Inflammatory macrophage treated with lipopolysaccharide for 4 hours (primary cell): ENCODE results near the gene BICRA.
"Not testable (repeated sequence)": the region's sequence is repeated elsewhere in the genome, so short reads cannot be mapped to it uniquely, and the experiment has no call there.

Experiments used
- DNase-seq: peaks from one replicate; pipeline ENCODE4 v3.0.0-alpha.2; 2020

BICRA gene

DNA sequence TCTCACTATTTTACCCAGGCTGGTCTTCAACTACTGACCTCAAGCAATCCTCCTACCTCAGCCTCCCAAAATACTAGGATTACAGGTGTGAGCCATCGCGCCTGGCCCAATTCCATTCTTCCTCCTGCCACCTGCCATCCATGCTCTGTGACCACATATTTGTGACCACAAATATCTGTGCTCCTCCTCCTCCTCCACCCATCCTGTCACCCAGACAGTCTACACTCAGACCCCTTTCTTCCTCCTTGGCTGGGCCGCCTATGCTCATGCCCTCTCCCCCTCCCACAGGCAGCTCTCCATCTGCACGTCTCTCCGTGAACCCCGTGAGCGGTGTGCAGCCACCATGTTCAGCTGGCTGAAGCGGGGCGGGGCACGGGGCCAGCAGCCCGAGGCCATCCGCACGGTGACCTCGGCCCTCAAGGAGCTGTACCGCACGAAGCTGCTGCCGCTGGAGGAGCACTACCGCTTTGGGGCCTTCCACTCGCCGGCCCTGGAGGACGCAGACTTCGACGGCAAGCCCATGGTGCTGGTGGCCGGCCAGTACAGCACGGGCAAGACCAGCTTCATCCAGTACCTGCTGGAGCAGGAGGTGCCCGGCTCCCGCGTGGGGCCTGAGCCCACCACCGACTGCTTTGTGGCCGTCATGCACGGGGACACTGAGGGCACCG is 107.5 kb downstream of the BICRA start:
- DNase-seq, result no peak

DNA sequence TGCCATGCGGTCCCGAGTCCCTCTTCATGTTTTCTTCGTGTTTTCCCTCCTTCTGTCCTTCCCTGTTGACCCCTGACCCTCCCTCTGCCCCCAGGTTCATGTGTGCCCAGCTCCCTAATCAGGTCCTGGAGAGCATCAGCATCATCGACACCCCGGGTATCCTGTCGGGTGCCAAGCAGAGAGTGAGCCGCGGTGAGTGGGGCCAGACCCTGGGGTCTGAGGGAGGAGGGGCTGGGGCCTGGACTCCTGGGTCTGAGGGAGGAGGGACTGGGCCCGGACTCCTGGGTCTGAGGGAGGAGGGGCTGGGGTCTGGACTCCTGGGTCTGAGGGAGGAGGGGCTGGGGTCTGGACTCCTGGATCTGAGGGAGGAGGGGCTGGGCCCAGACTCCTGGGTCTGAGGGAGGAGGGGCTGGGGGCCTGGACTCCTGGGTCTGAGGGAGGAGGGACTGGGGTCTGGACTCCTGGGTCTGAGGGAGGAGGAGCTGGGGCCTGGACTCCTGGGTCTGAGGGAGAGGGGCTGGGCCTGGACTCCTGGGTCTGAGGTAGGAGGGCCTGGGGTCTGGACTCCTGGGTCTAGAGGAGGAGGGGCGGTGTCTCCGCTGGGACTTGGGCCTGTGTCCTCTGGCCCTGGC is 109.6 kb downstream of the BICRA start:
- not testable (repeated sequence) for DNase-seq

DNA sequence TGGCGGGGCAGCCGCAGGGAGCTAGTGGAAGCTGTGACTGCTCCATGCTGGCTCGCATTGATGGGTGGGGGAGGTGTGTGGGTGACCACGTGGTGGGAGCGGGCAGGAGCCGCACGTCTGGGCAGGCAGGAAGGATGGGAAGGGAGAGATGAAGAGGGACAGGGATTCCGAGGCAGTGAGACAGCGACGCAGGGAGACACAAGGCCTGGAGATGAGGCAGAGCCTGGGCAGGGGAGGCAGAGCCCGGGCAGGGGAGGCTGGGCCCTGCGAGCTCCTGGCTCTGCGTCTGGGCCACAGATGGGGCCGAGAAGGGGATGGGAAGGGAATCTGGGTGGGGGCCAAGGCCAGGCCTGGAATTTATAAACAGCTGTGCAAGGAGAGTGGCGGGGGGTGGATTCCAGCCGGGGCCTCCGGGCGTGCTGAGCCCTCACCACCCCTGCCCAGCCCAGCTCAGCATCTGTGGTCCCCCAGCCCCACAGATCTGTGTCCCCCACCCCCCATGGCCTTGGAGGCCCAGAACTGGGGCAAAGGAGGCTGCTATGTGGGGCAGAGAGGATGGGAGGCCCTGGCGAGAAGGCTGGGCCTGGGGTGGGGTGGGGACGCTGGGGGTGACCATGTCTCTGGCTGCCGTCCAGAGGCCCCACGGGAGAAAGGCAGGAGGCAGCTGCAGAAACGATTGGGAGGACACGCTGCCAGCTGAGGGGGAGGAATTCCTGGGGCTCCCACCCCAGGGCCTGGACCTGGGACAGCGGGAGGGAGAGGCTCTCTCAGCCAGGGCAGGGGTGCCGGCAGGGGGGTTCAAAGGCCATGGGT is 110.3 kb downstream of the BICRA start:
- no peak for DNase-seq

DNA sequence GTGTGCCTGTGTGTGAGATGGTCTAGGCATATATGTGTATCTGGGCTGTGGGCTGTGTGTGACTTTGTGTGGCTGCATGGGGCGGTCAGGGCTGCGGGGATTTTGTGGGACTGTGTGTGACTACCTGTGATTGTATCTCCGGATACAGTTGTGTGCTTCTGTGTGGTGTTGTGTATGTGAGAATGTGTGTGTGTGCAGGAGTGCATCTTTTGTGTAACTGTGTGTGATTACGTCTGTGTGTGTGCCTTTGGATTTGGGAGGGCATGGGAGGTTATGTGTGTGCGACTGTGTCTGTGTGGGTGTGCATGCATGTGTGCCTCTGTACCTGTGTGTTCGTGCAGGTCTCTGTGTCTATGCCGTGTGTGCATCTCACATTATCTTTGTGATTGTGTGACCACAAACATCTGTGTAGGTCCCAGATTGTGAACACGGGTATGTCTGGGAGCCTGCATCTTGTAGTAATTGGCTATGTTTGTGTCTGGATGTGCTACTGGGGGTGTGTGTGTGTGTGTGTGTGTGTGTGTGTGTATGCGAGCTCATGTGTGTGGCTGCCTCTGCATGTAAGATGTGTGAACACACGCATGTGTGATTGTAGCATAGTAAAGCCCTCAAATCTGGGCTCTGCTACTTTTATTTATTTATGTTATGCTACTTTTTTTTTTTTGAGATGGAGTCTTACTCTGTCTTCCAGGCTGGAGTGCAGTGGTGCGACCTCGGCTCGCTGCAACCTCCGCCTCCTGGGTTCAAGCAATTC is 111.9 kb downstream of the BICRA start:
- no peak for DNase-seq

DNA sequence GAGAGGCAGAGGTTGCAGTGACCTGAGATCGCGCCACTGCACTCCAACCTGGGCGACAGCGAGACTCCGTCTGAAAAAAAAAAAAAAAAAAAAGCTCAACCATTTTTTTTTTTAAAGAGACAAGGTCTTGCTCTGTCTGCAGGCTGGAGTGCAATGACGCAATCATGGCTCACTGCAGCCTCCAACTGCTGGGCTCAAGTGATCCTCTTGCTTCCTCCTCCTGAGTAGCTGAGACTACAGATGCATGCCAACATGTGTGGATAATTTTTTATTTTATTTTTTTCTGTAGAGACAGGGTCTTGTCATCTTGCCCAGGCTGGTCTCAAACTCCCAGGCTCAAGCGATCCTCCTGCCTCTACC is 114.6 kb downstream of the BICRA start:
- DNase-seq, result peak; percentile 78

DNA sequence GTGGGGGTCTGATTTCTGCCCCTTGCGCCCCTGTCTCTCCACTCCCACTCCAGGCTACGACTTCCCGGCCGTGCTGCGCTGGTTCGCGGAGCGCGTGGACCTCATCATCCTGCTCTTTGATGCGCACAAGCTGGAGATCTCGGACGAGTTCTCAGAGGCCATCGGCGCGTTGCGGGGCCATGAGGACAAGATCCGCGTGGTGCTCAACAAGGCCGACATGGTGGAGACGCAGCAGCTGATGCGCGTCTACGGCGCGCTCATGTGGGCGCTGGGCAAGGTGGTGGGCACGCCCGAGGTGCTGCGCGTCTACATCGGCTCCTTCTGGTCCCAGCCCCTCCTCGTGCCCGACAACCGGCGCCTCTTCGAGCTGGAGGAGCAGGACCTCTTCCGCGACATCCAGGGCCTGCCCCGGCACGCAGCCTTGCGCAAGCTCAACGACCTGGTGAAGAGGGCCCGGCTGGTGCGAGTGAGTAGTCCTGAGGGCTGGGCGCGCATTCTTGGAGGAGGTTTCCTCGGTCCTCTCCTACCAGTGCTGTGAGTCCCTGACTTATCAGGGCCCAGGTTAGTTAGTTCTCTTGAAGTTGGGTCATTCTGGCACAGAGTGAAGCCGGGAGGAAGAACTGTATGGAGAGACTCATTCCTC is 116.9 kb downstream of the BICRA start:
- DNase-seq, result no peak

DNA sequence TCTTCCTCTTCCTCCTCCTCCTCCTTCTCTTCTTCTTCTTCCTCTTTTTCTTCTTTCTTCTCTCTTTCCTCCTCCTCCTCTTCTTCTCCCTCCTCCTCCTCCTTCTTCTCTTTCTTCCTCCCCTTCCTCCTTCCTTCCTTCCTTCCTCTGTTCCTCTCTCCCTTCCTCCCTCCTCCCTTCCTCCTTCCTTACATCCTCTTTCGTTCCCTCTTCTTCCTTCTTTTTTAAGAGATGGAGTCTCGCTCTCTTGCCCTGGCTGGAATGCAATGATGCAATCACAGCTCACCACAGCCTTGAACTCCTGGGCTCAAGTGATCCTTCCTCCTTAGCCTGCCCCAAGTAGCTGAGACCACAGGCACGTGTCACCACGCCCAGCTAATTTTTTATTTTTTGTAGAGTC is 117.5 kb downstream of the BICRA start:
- DNase-seq, result peak; percentile 28

DNA sequence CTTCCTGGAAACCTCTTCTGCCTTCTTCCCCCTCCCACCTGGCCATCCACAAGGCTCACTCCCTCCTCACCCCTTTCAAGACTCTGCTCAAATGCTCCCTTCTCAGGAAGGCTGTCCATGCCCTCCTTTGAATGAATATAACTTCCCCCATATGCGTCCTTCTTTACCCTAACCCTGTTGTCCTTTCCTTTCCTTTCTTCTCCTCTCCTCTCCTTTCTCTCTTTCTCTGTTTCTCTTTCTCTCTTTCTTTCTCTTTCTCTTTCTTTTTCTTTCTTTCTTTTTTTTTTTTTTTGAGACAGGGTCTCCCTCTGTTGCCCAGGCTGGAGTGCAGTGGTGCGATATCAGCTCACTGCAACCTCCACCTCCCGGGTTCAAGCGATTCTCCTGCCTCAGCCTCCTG is 119.4 kb downstream of the BICRA start:
- not testable (repeated sequence) for DNase-seq

DNA sequence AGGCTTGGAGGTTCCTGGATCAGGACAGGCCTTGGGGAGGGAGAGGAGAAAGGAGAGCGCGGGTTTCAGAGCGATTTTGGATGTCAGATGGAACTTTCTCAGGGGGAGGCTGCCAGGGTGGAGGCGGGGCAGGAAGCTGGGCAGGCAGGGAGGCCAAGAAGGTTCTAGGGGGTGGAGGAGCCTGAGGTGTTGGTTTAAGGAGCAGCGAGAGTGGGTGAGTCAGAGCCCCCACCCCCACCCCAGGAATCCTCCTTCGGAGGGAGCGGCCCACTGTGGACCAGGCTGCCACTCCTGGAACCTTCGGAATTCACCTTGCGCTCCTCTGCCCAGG is 120.5 kb downstream of the BICRA start:
- DNase-seq, result no peak

DNA sequence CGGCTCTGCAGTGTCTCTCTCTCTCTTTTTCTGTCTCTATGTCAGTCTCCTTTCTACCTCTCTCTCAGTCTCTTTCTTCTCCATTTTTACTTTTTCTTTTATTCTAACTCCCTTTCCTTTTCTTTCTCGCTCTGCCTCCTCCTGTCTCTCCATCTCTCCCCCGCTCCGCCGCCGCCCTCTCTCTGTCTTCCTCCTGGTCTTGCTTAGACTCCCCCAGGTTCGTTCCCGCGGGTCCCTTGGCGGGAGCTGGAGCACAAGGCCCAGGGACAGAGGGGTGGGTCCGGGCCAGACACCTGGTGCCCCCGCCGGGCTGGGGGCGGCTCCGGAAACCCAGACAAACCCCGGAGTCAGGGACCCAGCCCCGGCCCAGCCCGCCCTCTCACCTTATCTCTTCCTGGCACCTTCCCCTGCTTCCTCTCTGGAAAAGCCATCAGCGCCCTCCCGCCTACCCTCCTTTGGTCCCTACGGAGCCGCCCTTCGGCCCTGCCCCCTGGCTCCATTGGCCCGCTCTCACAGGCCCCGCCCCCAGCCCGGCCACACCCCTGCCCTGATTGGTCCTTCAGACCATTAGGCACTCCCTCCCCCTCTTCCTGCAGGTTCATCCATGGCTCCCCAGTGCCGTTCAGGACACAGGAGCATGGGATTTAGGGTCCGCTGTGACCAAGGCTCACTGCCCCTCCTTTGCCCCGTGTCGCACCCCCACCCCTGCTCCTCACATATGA is 121.0 kb downstream of the BICRA start:
- DNase-seq, result peak; percentile 16

DNA sequence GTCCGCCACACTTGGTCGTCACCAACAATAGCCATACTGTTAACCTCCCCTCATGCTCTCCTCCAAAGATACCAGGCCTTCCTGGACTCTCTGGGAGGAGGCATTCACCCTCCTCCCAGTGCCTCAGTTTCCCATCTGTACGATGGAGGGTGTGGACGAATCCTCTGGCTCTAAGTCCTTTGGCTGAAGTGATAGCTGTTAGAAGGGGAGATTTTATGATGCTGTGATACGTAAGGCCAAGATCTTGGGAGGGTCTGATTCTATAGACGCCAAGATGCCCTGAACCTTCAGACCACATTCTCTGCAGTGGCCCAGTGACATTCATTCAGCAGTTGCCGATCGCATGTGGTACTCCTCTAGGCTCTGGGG is 121.6 kb downstream of the BICRA start:
- DNase-seq, result no peak

DNA sequence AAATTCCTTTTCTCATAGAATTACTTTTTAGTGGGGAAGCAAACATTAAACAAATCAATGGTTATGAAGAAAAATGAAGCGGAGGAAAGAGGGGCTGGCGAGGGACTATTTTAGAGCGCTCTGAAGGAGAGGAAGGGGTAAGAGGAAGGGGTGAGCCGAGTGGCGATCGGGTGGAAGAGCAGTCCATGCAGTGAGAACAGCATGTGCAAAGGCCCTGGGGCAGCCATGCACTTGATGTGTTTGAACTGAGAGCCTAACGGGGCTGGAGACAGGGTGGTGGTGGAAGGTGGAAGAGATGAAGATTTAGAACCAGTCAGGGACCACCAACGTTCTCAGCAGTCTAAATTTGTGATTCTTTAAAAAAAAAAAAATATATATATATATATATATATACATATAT is 122.0 kb downstream of the BICRA start:
- DNase-seq, result no peak

DNA sequence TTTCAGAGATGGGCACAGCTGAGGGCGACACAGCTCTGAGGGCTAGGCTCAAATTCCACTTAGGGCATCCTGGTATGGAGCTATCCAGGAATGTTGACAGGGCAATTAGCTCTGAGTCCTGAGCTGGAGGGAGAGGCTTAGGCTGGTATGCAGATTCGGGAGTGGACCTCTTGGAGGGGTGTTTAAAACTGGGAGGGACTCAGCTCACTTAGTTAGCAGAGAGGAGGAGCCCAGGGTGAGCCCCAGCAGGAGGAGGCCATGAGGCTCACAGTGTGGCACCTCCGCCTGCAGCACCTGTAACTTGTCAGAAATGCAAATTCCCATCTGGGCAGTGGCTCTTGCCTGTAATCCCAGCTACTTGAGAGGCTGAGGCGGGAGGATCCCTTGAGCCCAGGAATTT is 126.2 kb downstream of the BICRA start:
- no peak for DNase-seq

DNA sequence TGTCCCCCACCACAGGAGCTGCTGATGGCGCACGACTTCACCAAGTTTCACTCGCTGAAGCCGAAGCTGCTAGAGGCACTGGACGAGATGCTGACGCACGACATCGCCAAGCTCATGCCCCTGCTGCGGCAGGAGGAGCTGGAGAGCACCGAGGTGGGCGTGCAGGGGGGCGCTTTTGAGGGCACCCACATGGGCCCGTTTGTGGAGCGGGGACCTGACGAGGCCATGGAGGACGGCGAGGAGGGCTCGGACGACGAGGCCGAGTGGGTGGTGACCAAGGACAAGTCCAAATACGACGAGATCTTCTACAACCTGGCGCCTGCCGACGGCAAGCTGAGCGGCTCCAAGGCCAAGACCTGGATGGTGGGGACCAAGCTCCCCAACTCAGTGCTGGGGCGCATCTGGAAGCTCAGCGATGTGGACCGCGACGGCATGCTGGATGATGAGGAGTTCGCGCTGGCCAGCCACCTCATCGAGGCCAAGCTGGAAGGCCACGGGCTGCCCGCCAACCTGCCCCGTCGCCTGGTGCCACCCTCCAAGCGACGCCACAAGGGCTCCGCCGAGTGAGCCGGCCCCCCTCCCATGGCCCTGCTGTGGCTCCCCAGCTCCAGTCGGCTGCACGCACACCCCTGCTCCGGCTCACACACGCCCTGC is 132.1 kb downstream of the BICRA start:
- DNase-seq, result no peak

DNA sequence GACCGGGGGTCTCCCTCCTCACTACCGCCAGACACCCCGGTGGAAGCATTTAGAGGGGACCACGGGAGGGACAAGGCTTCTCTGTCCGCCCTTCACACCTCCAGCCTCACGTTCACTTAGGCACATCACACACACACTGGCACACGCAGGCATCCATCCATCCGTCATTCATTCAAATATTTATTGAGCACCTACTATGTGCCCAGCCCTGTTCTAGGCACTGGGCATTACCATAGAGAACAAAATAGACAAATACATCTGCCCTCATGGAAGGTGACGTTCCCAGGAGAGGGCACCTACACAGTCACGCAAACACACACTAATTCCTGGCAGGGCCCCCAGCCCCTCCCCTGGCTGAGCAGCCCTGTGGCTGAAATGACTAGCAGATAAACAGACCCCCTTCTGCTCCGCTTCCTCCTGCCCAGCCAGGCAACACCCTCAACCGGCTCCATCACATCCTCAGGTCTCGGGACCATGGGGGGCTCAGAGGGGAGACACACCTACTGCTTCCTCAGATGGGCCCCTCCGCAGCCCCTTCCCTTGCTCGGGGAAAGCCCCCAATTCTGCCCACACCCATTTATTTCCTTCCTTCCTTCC is 132.7 kb downstream of the BICRA start:
- no peak for DNase-seq

DNA sequence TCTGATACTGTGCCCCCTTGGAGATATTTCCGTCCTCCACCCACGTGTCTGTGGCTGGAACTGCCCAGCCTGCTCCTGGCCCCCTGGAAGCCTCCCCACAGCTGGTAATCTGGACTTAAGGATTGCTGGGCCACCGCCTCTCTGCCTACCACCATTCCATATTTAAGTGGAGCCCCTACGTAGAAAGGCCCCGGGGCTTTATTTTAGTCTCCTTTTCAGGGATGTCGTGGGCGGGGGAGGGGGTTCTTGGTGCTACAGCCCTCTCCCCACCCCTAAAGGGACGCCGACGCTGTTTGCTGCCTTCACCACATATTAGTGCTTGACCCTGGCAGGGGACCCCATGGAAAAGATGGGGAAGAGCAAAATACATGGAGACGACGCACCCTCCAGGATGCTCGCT is 133.7 kb downstream of the BICRA start:
- DNase-seq, result no peak

DNA sequence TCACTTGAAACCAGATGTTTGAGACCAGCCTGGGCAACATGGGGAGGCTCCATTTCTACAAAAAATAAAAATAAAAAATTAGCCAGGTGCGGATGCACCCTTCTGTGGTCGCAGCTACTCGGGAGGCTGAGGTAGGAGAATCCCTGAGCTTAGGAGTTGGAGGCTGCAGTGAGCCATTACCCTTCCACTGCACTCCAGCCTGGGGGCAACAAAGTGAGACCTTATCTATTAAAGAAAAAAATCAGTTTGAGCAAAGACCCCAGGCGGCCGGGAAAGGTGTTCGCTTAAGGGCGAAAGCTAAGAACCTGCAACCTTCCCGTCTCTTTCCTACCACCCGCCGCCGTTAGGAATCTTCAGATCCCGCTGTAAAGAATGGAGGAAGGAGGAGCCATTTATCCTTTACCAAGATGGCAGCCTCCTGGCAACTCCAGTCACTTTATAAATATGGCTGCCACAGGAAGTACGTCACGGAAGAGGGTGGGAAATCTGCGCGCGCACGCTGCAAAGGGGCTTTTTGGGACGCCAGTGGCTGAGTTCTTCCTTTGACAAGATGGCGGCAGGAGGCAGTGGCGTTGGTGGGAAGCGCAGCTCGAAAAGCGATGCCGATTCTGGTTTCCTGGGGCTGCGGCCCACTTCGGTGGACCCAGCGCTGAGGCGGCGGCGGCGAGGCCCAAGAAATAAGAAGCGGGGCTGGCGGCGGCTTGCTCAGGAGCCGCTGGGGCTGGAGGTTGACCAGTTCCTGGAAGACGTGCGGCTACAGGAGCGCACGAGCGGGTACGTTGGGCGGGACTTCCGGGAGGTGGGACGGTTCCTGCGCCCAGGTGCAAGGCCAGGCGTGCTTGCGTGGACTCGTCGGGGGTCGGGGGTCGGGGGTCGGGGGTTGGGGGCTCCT is 136.3 kb downstream of the BICRA start, which contains the start of gene NOP53:
TSS of gene NOP53 (plus strand) at position 537 of the 892 bp plus-strand sequence. CDS start at position 551, 14 bp downstream.
- DNase-seq, result peak; percentile 97

DNA sequence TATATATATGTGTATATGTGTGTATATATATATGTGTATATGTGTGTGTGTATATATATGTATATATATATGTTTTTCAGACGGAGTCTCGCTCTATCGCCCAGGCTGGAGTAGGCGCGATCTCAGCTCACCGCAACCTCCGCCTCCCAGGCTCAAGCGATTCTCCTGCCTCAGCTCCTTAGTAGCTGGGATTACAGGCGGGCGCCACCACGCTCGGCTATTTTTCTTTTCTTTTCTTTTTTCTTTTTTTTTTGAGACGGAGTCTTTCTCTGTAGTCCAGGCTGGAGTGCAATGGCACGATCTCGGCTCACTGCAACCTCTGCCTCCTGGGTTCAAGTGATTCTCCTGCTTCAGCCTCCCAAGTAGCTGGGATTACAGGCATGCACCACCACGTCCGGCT is 137.2 kb downstream of the BICRA start:
- not testable (repeated sequence) for DNase-seq

DNA sequence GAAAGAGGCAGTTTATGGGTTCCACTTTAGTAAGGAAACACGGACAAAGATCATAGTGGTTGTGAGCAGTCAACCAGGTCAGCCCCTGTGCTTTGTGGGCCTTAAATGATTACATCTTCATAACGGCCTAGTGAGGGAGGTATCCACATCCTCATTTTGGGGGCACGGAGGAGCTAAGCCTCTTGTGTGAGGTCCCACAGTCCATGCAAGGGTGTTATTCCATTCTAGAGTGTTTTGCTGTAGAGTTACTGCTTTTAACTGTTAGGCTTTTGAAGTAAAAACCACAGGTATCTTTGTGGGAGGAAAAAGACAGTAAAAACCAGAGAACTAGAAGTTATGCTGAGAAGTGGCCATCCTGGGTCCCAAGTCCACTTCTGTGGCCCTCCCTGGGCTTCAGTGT is 140.4 kb downstream of the BICRA start:
- no peak for DNase-seq

DNA sequence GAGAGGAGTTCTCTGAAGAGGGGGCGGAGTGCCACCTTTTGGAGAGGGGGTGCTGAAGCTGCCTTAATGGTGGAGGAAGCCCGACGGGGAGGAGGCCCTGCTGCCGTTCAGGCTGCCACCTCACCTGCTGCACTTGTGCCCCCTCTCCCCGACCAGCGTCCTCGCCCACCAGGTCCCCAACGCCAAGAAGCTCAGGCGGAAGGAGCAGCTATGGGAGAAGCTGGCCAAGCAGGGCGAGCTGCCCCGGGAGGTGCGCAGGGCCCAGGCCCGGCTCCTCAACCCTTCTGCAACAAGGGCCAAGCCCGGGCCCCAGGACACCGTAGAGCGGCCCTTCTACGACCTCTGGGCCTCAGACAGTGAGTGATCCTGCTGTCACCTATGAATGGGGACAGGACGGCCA is 141.8 kb downstream of the BICRA start:
- no peak for DNase-seq
